Measurements from ENCODE around the gene LGALS4. TPM values are rescaled to one million over a fixed set of nuclear protein-coding genes. Genes with fewer than 3 reads are reported as not detected.
A peak's percentile ranks its signal among the peaks of the same experiment; 100 is the strongest.

The LGALS4 gene
- total and polyA plus RNA-seq, 2 donors from 2014 or later = 1.2 to 12.2 TPM

DNA sequence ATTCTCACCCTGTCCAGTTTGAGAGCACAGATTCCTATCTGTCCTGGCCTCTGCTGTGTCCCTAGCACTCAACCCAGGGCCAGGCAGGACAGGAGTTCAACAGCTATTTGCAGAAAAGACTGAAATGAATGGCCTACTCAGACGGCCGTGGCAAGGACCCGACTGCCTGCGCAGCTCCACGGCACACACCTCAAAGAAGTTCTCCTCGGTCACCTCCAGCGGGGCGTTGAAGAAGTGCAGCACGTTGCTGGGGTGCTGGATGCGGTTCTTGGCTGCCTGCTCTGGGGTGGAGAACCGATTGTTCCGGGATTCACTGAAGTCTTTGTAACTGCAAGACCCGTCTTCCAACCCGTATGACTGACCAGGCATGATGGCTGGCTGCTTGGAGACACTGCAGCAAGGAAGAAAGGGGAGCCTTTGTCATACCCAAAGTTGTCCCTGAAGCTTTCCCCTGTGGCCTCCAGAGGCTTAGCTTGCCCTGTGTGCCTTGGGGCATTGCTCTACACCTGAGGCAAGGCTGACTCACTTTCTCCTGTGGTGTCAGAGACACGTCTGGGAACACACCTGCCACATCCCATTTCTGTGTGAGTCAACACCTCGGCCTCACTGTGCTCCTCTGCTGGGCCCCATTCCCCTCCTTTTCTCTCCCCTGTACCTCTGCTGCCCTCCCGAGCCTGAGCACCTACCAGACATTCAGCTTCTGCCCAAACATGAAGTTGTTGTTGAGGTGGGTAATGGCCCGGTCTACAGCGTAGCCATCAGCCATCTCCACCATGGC, 25.7 kb upstream of the LGALS4 start:
- H3K4me1 ChIP-seq (ENCODE audit: control insufficient read depth in 2 of 3, insufficient read depth in 2 of 3, low read depth in 1 of 3, low read length in 3 of 3) = peaks cover 0 to 15% (median 0%) of the 10 kb centered on the region in 3 donors
- FAIRE-seq (no peak), DNase-seq (no peak)
- TF ChIP-seq, protein P1, sequence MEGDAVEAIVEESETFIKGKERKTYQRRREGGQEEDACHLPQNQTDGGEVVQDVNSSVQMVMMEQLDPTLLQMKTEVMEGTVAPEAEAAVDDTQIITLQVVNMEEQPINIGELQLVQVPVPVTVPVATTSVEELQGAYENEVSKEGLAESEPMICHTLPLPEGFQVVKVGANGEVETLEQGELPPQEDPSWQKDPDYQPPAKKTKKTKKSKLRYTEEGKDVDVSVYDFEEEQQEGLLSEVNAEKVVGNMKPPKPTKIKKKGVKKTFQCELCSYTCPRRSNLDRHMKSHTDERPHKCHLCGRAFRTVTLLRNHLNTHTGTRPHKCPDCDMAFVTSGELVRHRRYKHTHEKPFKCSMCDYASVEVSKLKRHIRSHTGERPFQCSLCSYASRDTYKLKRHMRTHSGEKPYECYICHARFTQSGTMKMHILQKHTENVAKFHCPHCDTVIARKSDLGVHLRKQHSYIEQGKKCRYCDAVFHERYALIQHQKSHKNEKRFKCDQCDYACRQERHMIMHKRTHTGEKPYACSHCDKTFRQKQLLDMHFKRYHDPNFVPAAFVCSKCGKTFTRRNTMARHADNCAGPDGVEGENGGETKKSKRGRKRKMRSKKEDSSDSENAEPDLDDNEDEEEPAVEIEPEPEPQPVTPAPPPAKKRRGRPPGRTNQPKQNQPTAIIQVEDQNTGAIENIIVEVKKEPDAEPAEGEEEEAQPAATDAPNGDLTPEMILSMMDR (IDR thresholded peaks at IDR 0.05; ENCODE audit: borderline replicate concordance, extremely low read depth, insufficient read depth) = no peak
- intact Hi-C loops (cut with DNase I) = no loop called here
- no peak overlapping the region for H3K9ac ChIP-seq (ENCODE audit: low read length in 3 of 3)
- no peaks in the 10 kb centered on the region for H3K27me3 ChIP-seq (ENCODE audit: control insufficient read depth, insufficient read depth, low read length)
- peaks cover 24 to 72% (median 61%) of the 10 kb centered on the region in 3 donors for H3K36me3 ChIP-seq (ENCODE audit: control insufficient read depth in 2 of 3, insufficient read depth in 3 of 3, low read length in 3 of 3)
- H3K9me3 ChIP-seq (ENCODE audit: control insufficient read depth in 2 of 3, insufficient read depth in 1 of 3, low read length in 3 of 3) = no peaks in the 10 kb centered on the region
- H3K4me3 ChIP-seq (ENCODE audit: low read length in 3 of 3) = no peak overlapping the region
- peak overlapping the region; percentile 23 for H3K27ac ChIP-seq (ENCODE audit: low read depth in 2 of 2, low read length in 2 of 2)

DNA sequence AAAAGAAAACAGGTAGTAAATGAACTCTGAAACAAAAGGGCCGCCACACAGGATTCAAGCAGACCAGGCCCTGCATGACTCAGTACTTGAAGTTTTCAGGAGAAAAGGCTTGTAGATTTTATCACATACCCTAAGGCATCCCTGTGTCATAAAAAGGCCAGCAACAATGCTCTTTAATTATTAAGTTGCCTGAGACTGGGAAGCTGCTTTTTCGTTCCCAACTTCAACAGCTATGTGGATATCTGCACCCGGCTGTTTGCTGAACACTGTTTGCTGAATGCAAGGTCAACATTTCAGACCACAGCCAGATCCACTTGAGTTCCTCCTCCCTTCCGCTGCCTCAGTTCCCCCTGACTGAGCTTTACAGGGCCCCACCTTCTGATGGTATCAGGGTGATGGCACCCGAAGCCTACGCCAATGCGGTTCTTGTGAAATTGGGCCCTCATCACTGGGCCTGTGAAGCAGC, 24.9 kb upstream of the LGALS4 start:
- Histone ChIP-seq H3K27me3 (ENCODE audit: control insufficient read depth, insufficient read depth, low read length) (no peaks in the 10 kb centered on the region), H3K9ac (ENCODE audit: low read length in 3 of 3) (no peak overlapping the region), H3K27ac (ENCODE audit: low read depth in 2 of 2, low read length in 2 of 2) (peak overlapping the region in 1 of 2 donors; percentile 13), H3K4me1 (ENCODE audit: control insufficient read depth in 2 of 3, insufficient read depth in 2 of 3, low read depth in 1 of 3, low read length in 3 of 3) (peaks cover 0 to 15% (median 0%) of the 10 kb centered on the region in 3 donors), H3K4me3 (ENCODE audit: low read length in 3 of 3) (no peak overlapping the region), H3K9me3 (ENCODE audit: control insufficient read depth in 2 of 3, insufficient read depth in 1 of 3, low read length in 3 of 3) (no peaks in the 10 kb centered on the region), H3K36me3 (ENCODE audit: control insufficient read depth in 2 of 3, insufficient read depth in 3 of 3, low read length in 3 of 3) (peaks cover 20 to 65% (median 54%) of the 10 kb centered on the region in 3 donors)
- FAIRE-seq (no peak), DNase-seq (no peak)
- TF ChIP-seq, protein P1 (IDR thresholded peaks at IDR 0.05; ENCODE audit: borderline replicate concordance, extremely low read depth, insufficient read depth) = no peak
- intact Hi-C loops (cut with DNase I) = no loop called here

GRCh38 chr19:38836983-38837626, 24.4 kb upstream of the LGALS4 start:
- TF ChIP-seq, protein P1 (IDR thresholded peaks at IDR 0.05; ENCODE audit: borderline replicate concordance, extremely low read depth, insufficient read depth) = no peak
- Histone ChIP-seq H3K4me3 (ENCODE audit: low read length in 3 of 3) (no peak overlapping the region), H3K36me3 (ENCODE audit: control insufficient read depth in 2 of 3, insufficient read depth in 3 of 3, low read length in 3 of 3) (peaks cover 20 to 61% (median 48%) of the 10 kb centered on the region in 3 donors), H3K27me3 (ENCODE audit: control insufficient read depth, insufficient read depth, low read length) (no peaks in the 10 kb centered on the region), H3K27ac (ENCODE audit: low read depth in 2 of 2, low read length in 2 of 2) (peak overlapping the region in 1 of 2 donors; percentile 8), H3K9me3 (ENCODE audit: control insufficient read depth in 2 of 3, insufficient read depth in 1 of 3, low read length in 3 of 3) (no peaks in the 10 kb centered on the region), H3K9ac (ENCODE audit: low read length in 3 of 3) (no peak overlapping the region), H3K4me1 (ENCODE audit: control insufficient read depth in 2 of 3, insufficient read depth in 2 of 3, low read depth in 1 of 3, low read length in 3 of 3) (peaks cover 0 to 18% (median 5%) of the 10 kb centered on the region in 3 donors)
- DNase-seq = no peak
- intact Hi-C loops (cut with DNase I) = no loop called here
- FAIRE-seq = no peak

Data from kidney (tissue), 14 donors.